Fibroblast of villous mesenchyme (primary cell): ENCODE data around the gene EPHB6. TPM values are rescaled to one million over a fixed set of nuclear protein-coding genes. Genes with fewer than 3 reads are reported as not detected.

Experiments
- DNase-seq: peaks from one replicate; pipeline ENCODE4 v3.0.0-alpha.2; 2010; ENCODE audit warnings: low read depth
- H3K4me3 ChIP-seq: 2 replicates; pipeline ENCODE4 v1.5.1; 2011; ENCODE audit warnings: low read depth, mild to moderate bottlenecking, low read length
- total RNA-seq: library from RNA; depleted of rRNA; stranded (reverse); fragments of >200 nt; gene quantifications from 2 replicates; pipeline ENCODE4 v1.2.3, GENCODE V29; 2012
- TF ChIP-seq, protein P1 (sequence below): IDR thresholded peaks from 2 replicates; pipeline ENCODE4 v1.5.1; 2012; ENCODE audit warnings: low read depth, mild to moderate bottlenecking, low read length; ENCODE audit not compliant: insufficient read depth

EPHB6 gene
- total RNA-seq, 1 donor = 0.43 TPM

DNA sequence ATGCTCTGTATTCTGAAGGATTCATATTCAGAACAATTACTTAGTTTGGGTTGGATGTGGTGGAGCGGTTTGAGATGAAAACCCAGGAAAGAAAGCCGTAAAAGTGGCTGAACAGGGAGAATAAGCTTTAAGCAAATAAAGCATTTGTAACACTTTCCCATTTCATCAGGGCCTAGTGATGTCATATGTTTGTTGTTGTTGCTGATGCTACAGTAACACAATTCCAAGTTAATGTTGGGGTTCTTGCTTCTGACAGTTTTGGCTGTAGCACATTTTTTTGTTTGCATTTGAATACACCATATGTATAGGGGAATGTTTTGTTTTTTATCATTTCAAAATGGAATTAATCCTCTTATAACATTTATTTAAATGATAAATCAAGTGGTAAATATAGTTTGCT is 40.4 kb upstream of the EPHB6 start:
- TF ChIP-seq, protein P1, sequence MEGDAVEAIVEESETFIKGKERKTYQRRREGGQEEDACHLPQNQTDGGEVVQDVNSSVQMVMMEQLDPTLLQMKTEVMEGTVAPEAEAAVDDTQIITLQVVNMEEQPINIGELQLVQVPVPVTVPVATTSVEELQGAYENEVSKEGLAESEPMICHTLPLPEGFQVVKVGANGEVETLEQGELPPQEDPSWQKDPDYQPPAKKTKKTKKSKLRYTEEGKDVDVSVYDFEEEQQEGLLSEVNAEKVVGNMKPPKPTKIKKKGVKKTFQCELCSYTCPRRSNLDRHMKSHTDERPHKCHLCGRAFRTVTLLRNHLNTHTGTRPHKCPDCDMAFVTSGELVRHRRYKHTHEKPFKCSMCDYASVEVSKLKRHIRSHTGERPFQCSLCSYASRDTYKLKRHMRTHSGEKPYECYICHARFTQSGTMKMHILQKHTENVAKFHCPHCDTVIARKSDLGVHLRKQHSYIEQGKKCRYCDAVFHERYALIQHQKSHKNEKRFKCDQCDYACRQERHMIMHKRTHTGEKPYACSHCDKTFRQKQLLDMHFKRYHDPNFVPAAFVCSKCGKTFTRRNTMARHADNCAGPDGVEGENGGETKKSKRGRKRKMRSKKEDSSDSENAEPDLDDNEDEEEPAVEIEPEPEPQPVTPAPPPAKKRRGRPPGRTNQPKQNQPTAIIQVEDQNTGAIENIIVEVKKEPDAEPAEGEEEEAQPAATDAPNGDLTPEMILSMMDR = no peak
- no peak for DNase-seq
- no peak overlapping the region for H3K4me3 ChIP-seq

DNA sequence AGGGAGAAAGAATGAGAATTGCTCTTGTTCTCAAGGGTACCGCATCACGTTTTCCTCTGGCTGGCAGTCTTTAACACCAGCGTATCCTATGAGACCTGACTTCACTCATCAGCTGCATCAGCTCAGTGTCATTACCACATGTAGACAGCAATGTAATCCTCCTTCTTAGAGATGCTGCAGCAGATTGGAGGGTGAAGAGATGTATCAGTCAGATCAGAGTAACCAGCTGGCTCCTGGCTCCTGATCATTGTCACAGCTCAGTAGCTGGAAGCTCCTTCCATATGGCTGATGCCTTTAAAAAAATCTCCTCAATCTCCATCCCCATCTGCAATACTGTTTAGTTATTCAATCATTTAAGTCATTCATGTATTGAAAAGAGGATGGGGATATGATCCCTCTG is 39.7 kb upstream of the EPHB6 start:
- no peak for DNase-seq
- no peak overlapping the region for H3K4me3 ChIP-seq
- TF ChIP-seq, protein P1 = no peak

- TF ChIP-seq, protein P1 = no peak
- H3K4me3 ChIP-seq = no peak overlapping the region
- no peak for DNase-seq
Observed at GRCh38 chr7:142817506-142817905, 37.4 kb upstream of the EPHB6 start.

DNA sequence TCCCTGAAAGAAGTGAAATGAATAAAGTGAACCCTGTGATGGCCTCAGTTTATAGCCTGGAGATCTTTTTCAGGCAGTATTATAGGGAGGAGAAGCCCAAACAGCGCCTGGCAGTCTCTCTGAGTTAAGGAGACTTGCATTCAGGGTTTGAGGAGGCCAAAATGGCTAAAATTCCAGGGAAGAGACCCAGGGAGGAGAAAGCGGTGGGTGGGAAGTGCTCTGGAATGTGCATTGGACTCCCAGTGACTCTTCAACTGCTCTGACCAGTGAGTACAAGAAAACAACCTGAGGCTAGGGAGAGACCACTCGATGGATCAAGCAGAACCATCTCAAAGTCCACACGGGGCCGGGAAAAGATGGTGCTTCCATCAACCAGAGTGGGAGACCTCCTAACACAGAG is 35.3 kb upstream of the EPHB6 start:
- no peak for DNase-seq
- TF ChIP-seq, protein P1 = no peak
- H3K4me3 ChIP-seq = no peak overlapping the region

DNA sequence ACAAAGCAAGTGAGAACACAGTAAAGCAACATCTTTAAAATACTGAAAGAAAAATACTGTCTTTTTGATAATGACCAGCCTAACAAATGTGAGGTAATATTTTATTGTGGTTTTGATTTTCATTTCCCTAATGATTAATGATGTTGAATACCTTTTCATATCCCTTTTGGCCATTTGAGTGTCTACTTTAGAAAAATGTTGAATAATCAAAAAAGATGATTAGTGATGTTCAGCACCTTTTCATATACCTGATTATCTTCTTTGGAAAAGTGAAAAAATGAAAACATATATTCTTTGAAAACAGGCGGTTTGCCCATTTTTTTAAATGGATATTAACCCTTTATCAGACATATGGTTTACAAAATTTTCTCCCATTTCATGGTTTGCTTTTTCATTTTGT is 32.2 kb upstream of the EPHB6 start:
- TF ChIP-seq, protein P1 = no peak
- no peak overlapping the region for H3K4me3 ChIP-seq
- DNase-seq = no peak

DNA sequence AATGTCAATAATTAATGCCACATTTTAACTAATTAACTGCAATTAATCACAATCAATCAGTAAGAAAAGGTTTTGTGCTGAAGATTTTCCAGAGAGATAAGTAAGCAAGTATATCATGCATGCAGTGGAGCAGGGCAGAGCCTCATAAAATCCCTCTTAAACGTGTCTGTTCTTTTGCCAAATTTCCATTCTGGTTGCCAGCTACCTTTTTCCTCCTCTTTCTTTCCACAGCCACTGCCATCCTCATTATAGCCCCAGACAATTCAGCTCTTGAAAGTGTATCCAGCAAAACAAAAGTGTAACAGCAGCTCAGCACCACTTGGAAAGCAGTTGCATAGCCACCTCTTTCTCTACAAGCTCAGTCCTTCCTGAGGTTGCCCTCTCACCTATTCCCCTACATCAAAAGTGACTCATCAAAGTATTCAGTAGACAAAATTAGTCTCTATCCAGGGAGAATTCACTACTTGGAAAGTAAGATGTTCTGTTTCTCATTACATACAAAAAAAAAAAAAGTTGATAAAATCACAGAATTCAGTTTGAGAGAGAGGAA is 26.9 kb upstream of the EPHB6 start:
- TF ChIP-seq, protein P1 = no peak
- no peak overlapping the region for H3K4me3 ChIP-seq
- DNase-seq = no peak

GRCh38 chr7:142832417-142832816 is 22.5 kb upstream of the EPHB6 start:
- H3K4me3 ChIP-seq = no peak overlapping the region
- TF ChIP-seq, protein P1 = no peak
- DNase-seq = peak; percentile 37
